Measurements from ENCODE around the gene CDK6.

DNA sequence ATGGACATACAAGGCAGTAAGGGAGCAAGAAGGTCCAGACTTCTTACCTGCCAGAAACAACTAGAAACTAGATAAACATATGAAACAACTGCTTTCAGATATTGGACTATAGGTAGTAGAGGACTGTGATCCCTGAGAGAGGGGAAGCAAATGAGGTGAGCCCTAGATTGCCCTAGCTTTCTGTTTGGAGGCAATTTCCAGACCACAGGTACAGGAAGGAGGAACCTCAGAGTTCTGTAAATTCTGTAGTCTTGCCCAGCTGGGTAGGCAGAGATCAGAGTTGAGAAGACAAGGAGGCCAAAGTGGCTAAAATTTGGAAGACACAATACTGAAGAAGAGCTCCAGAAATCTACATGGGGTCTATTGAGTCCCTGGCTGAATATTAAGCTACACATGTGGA is 21.0 kb downstream of the CDK6 start:
- TF ChIP-seq, protein P1, sequence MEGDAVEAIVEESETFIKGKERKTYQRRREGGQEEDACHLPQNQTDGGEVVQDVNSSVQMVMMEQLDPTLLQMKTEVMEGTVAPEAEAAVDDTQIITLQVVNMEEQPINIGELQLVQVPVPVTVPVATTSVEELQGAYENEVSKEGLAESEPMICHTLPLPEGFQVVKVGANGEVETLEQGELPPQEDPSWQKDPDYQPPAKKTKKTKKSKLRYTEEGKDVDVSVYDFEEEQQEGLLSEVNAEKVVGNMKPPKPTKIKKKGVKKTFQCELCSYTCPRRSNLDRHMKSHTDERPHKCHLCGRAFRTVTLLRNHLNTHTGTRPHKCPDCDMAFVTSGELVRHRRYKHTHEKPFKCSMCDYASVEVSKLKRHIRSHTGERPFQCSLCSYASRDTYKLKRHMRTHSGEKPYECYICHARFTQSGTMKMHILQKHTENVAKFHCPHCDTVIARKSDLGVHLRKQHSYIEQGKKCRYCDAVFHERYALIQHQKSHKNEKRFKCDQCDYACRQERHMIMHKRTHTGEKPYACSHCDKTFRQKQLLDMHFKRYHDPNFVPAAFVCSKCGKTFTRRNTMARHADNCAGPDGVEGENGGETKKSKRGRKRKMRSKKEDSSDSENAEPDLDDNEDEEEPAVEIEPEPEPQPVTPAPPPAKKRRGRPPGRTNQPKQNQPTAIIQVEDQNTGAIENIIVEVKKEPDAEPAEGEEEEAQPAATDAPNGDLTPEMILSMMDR (IDR thresholded peaks at IDR 0.05 in 2 of 3, conservative IDR thresholded peaks at IDR 0.05 in 1 of 3; ENCODE audit: control insufficient read depth in 2 of 3, extremely low read depth in 1 of 3, insufficient read depth in 1 of 3, low read depth in 3 of 3, low read length in 3 of 3): no peak
- no peak for TF ChIP-seq NFIC (IDR thresholded peaks at IDR 0.05; ENCODE audit: low read depth, low read length)
- no peak for TF ChIP-seq SP1 (IDR thresholded peaks at IDR 0.05; ENCODE audit: low read depth, low read length)
- TF ChIP-seq, protein P2, sequence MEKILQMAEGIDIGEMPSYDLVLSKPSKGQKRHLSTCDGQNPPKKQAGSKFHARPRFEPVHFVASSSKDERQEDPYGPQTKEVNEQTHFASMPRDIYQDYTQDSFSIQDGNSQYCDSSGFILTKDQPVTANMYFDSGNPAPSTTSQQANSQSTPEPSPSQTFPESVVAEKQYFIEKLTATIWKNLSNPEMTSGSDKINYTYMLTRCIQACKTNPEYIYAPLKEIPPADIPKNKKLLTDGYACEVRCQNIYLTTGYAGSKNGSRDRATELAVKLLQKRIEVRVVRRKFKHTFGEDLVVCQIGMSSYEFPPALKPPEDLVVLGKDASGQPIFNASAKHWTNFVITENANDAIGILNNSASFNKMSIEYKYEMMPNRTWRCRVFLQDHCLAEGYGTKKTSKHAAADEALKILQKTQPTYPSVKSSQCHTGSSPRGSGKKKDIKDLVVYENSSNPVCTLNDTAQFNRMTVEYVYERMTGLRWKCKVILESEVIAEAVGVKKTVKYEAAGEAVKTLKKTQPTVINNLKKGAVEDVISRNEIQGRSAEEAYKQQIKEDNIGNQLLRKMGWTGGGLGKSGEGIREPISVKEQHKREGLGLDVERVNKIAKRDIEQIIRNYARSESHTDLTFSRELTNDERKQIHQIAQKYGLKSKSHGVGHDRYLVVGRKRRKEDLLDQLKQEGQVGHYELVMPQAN (conservative IDR thresholded peaks at IDR 0.05): no peak
- TF ChIP-seq CHD2 (IDR thresholded peaks at IDR 0.05; ENCODE audit: borderline replicate concordance, low read depth, low read length): no peak
- TF ChIP-seq EP300 (IDR thresholded peaks at IDR 0.05; ENCODE audit: borderline replicate concordance in 1 of 2, control insufficient read depth in 1 of 2, low read depth in 2 of 2, low read length in 2 of 2): no peak

Data from GM12878 (cell line).